Measurements from ENCODE around the gene NDUFV3.
A peak's percentile ranks its signal among the peaks of the same experiment; 100 is the strongest.
"Not testable (repeated sequence)": the region's sequence is repeated elsewhere in the genome, so short reads cannot be mapped to it uniquely, and the experiment has no call there.

The NDUFV3 gene

DNA sequence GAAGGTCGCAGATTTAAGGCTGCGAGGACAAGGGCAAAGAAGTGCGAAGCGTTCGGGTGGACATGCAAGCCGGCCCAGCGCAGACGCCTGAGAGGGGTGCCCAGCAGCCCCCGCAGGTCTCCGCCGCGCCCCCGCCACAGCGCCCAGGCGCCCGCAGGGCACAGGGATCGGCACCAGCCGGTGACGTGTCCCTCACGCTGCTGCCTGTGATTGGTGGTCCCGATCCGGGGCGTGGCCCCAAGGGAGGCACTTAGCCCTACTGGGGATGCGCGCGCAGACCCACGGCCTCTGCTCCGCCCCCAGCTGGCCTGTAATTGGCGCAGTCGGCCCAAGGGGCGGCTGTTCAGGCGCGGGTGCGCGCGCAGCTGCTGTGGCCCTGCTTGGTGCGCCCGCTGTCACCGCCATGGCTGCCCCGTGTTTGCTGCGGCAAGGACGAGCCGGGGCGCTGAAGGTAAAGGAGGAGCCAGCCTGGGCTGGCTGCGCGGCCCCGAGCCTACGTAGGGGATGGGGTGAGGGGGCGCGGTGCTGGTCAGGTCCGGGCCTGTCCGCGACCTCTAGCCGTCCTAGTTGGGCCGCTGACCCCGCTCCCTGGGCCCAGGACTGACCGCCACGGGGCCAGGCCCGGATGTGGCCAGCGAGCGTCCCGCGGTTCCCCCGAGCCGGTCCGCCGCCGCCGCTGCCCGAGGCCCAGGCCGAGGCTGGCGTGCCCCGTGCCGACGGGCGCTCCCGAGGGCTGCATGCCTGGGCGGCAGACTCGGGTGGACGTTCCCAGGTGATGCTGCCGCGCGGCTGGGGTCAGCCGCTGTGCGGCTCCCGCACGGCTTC is at the start of gene NDUFV3:
Gene NDUFV3 (plus strand): TSS at position 379 of the 825 bp plus-strand sequence. CDS start 25 bp downstream, at position 404.
- peak within 1 kb of the TSS; percentile 97 to 98 for H3K9ac ChIP-seq (ENCODE audit: low read depth in 1 of 2, low read length in 2 of 2)
- H3K27me3 ChIP-seq (ENCODE audit: control insufficient read depth in 2 of 2, insufficient read depth in 2 of 2, low read length in 2 of 2), result no peaks in the 10 kb centered on the region
- peak within 1 kb of the TSS; percentile 97 to 98 for H3K27ac ChIP-seq (ENCODE audit: low read depth in 2 of 2, low read length in 2 of 2)
- no peaks in the 10 kb centered on the region for H3K9me3 ChIP-seq (ENCODE audit: control insufficient read depth in 2 of 2, low read length in 2 of 2)
- peak within 1 kb of the TSS; percentile 73 to 93 for H3K4me3 ChIP-seq (ENCODE audit: low read length in 2 of 2)
- H3K36me3 ChIP-seq (ENCODE audit: control insufficient read depth in 2 of 2, insufficient read depth in 2 of 2, low read length in 2 of 2), result peaks cover 8 to 16% of the 10 kb centered on the region in 2 donors
- H3K4me1 ChIP-seq (ENCODE audit: control insufficient read depth in 2 of 2, insufficient read depth in 2 of 2, low read length in 2 of 2), result peaks cover 3 to 5% of the 10 kb centered on the region in 2 donors

DNA sequence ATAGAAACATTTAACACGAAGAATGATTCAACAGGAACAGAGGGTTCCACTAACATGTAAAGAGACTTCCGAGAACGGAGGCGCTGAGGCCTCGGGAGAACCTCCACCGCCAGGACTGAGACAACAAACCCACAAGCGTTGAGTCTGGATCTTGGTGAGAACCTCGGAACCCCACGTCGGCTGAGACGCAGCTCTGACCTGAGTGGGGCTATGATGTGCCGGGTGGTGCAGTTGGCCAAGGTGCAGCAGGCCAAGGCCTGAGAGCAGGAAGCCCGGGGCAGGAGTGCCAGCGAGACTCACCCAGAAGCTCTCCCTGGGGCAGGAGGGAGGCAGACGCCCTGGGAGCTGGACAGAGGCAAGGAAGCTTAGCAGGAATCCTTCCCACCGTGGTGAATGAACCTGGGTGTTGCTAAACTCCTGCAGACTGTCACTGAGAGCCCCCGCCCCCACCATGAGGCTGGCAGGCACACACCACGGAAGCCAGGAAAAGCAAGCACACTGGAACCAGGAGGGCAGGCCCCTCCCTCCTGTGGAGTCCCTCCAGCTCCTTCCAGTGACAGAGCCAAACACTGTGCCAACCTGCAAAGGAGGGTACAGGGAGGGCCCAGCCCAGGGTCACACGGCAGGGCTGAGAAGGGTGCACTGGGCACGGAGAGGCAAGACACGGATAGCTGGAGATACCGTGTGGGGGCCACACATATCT is 48.5 kb upstream of the NDUFV3 start:
- H3K9me3 ChIP-seq (ENCODE audit: control insufficient read depth in 2 of 2, low read length in 2 of 2), result no peaks in the 10 kb centered on the region
- H3K9ac ChIP-seq (ENCODE audit: low read depth in 1 of 2, low read length in 2 of 2), result no peak overlapping the region
- no peaks in the 10 kb centered on the region for H3K4me1 ChIP-seq (ENCODE audit: control insufficient read depth in 2 of 2, insufficient read depth in 2 of 2, low read length in 2 of 2)
- H3K36me3 ChIP-seq (ENCODE audit: control insufficient read depth in 2 of 2, insufficient read depth in 2 of 2, low read length in 2 of 2), result peaks cover 41 to 56% of the 10 kb centered on the region in 2 donors
- H3K4me3 ChIP-seq (ENCODE audit: low read length in 2 of 2), result no peak overlapping the region
- no peaks in the 10 kb centered on the region for H3K27me3 ChIP-seq (ENCODE audit: control insufficient read depth in 2 of 2, insufficient read depth in 2 of 2, low read length in 2 of 2)
- H3K27ac ChIP-seq (ENCODE audit: low read depth in 2 of 2, low read length in 2 of 2), result no peak overlapping the region

DNA sequence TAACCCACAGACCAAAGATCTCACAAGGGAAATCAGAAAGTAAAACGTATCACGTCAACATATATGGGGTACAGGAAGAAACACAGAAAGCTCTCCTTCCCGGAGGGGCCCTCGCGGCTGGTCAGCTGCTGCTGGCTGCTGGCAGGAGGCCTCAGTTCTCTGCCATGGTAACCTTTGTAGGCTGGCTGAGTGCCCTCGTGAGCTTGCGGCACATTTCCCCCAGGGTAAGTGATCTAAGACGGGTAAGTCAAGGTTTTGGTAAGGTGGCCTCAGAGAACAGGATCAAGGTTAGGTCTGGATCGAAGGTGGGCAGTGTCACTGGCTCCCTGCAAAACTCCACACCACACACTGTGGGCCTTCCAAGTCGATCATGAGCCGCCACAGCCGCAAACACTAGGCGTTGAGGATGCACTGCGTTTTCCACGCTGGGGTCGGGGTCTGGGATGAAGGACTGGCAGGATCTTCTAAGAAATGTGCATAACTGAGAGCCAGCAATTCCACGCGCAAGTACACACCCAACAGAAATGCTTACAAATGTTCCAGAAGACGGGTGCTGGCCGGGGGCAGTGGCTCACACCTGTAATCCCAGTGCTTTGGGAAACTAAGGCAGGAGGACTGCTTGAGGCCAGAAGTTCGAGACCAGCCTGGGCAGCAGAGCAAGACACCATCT is 47.7 kb upstream of the NDUFV3 start:
- Histone ChIP-seq H3K4me3 (ENCODE audit: low read length in 2 of 2) (no peak overlapping the region), H3K27ac (ENCODE audit: low read depth in 2 of 2, low read length in 2 of 2) (no peak overlapping the region), H3K9ac (ENCODE audit: low read depth in 1 of 2, low read length in 2 of 2) (no peak overlapping the region), H3K9me3 (ENCODE audit: control insufficient read depth in 2 of 2, low read length in 2 of 2) (no peaks in the 10 kb centered on the region), H3K4me1 (ENCODE audit: control insufficient read depth in 2 of 2, insufficient read depth in 2 of 2, low read length in 2 of 2) (no peaks in the 10 kb centered on the region), H3K36me3 (ENCODE audit: control insufficient read depth in 2 of 2, insufficient read depth in 2 of 2, low read length in 2 of 2) (peaks cover 47 to 60% of the 10 kb centered on the region in 2 donors), H3K27me3 (ENCODE audit: control insufficient read depth in 2 of 2, insufficient read depth in 2 of 2, low read length in 2 of 2) (no peaks in the 10 kb centered on the region)

DNA sequence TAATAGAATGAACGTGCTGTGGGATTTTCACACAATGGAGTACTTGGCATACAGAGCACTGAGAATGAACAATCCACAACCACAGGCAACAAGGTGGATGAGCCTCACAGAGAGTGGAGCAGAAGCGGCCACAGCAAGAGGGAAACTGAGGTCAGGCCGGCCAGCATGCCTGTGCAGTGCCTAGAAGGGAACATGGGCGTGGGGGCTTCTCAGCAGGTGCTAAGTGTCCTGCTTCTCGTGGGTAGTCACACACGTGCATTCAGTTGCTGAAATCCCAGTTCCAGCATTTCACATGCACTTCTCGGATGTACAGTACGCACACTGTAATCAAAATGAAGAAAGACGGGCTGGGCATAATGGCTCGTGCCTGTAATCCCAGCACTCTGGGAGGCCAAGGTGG is 46.9 kb upstream of the NDUFV3 start:
- H3K4me3 ChIP-seq (ENCODE audit: low read length in 2 of 2), result no peak overlapping the region
- H3K27ac ChIP-seq (ENCODE audit: low read depth in 2 of 2, low read length in 2 of 2), result no peak overlapping the region
- no peaks in the 10 kb centered on the region for H3K9me3 ChIP-seq (ENCODE audit: control insufficient read depth in 2 of 2, low read length in 2 of 2)
- no peak overlapping the region for H3K9ac ChIP-seq (ENCODE audit: low read depth in 1 of 2, low read length in 2 of 2)
- no peaks in the 10 kb centered on the region for H3K27me3 ChIP-seq (ENCODE audit: control insufficient read depth in 2 of 2, insufficient read depth in 2 of 2, low read length in 2 of 2)
- peaks cover 46 to 56% of the 10 kb centered on the region in 2 donors for H3K36me3 ChIP-seq (ENCODE audit: control insufficient read depth in 2 of 2, insufficient read depth in 2 of 2, low read length in 2 of 2)
- no peaks in the 10 kb centered on the region for H3K4me1 ChIP-seq (ENCODE audit: control insufficient read depth in 2 of 2, insufficient read depth in 2 of 2, low read length in 2 of 2)

DNA sequence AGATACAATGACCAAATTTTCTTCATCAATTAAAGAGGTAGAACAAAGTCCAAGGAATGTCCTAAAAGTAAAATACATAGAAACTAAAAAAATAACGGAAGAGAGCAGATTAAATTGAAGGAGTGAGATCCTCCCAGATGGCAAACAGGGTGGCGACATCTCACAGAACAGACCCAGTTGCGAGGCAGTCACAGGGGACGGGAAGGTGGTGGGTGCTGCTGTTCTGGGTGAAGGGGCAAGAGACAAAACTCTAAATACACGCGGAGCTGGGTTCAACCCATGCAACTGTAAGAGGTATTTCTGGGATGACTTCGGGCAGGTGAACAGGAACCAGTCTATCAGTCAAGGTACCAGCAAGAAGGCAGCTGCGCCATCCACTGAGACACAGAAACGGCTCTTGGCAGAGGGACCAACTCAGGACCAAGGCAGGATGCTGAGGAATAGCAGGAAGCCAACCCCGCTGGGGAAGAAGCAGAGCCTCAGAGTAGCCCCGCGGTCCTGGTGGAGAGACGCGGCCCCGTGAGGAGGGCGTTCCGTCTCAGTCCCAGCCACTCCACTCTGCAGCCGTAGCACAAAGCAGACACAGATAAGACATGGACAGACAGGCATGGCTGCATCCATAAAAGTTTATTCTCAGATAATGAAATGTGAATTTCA is 45.9 kb upstream of the NDUFV3 start:
- Histone ChIP-seq H3K9ac (ENCODE audit: low read depth in 1 of 2, low read length in 2 of 2) (no peak overlapping the region), H3K36me3 (ENCODE audit: control insufficient read depth in 2 of 2, insufficient read depth in 2 of 2, low read length in 2 of 2) (peaks cover 48 to 61% of the 10 kb centered on the region in 2 donors), H3K4me1 (ENCODE audit: control insufficient read depth in 2 of 2, insufficient read depth in 2 of 2, low read length in 2 of 2) (no peaks in the 10 kb centered on the region), H3K27ac (ENCODE audit: low read depth in 2 of 2, low read length in 2 of 2) (no peak overlapping the region), H3K27me3 (ENCODE audit: control insufficient read depth in 2 of 2, insufficient read depth in 2 of 2, low read length in 2 of 2) (no peaks in the 10 kb centered on the region), H3K9me3 (ENCODE audit: control insufficient read depth in 2 of 2, low read length in 2 of 2) (no peaks in the 10 kb centered on the region), H3K4me3 (ENCODE audit: low read length in 2 of 2) (no peak overlapping the region)

DNA sequence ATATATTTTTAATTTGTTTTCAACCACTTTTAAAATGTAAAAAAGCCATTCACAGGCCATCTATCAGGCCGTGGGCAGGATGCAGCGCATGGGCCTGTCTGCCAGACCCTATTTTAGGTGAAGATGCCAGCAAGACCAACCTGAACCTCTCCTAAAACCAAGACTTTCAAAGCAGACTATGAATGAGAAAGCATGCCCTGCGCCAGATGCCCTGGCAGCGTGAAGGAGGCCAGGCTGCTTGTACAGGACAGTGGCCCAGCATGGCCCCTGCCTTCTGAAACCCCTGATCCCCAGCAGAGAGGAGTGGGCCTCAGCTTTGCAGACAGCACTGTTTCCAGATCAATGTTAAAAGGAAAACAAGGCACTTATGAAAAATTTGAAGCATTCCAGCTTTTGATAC is 45.4 kb upstream of the NDUFV3 start:
- Histone ChIP-seq H3K27ac (ENCODE audit: low read depth in 2 of 2, low read length in 2 of 2) (no peak overlapping the region), H3K9ac (ENCODE audit: low read depth in 1 of 2, low read length in 2 of 2) (no peak overlapping the region), H3K36me3 (ENCODE audit: control insufficient read depth in 2 of 2, insufficient read depth in 2 of 2, low read length in 2 of 2) (peaks cover 44 to 61% of the 10 kb centered on the region in 2 donors), H3K9me3 (ENCODE audit: control insufficient read depth in 2 of 2, low read length in 2 of 2) (no peaks in the 10 kb centered on the region), H3K4me3 (ENCODE audit: low read length in 2 of 2) (no peak overlapping the region), H3K27me3 (ENCODE audit: control insufficient read depth in 2 of 2, insufficient read depth in 2 of 2, low read length in 2 of 2) (no peaks in the 10 kb centered on the region), H3K4me1 (ENCODE audit: control insufficient read depth in 2 of 2, insufficient read depth in 2 of 2, low read length in 2 of 2) (no peaks in the 10 kb centered on the region)

DNA sequence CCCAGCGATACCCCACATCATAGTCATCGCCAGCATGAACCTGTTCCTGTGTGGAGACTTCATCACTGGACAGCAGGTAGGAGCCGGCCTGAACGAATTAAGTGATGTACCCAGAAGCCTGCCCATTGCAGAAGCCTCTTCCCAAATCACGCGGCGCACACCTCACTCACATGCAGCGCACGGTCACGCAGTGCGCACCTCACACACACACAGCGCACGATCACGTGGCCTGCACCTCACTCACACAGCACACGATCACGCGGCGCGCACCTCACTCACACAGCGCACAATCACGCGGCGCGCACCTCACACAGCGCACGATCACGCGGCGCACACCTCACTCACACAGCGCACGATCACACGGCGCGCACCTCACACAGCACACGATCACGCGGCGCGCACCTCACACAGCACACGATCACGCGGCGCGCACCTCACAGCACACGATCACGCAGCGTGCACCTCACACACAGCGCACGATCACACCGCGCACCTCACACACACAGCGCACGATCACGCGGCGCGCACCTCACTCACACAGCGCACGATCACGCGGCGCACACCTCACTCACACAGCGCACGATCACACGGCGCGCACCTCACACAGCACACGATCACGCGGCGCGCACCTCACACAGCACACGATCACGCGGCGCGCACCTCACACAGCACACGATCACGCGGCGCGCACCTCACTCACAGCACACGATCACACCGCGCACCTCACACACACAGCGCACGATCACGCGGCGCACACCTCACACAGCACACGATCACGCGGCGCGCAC is 44.8 kb upstream of the NDUFV3 start:
- not testable (repeated sequence) for H3K27me3 ChIP-seq (ENCODE audit: control insufficient read depth in 2 of 2, insufficient read depth in 2 of 2, low read length in 2 of 2); H3K27ac ChIP-seq (ENCODE audit: low read depth in 2 of 2, low read length in 2 of 2); H3K9ac ChIP-seq (ENCODE audit: low read depth in 1 of 2, low read length in 2 of 2); H3K9me3 ChIP-seq (ENCODE audit: control insufficient read depth in 2 of 2, low read length in 2 of 2); H3K4me1 ChIP-seq (ENCODE audit: control insufficient read depth in 2 of 2, insufficient read depth in 2 of 2, low read length in 2 of 2); H3K4me3 ChIP-seq (ENCODE audit: low read length in 2 of 2)
- peaks cover 46 to 63% of the 10 kb centered on the region in 2 donors for H3K36me3 ChIP-seq (ENCODE audit: control insufficient read depth in 2 of 2, insufficient read depth in 2 of 2, low read length in 2 of 2)

DNA sequence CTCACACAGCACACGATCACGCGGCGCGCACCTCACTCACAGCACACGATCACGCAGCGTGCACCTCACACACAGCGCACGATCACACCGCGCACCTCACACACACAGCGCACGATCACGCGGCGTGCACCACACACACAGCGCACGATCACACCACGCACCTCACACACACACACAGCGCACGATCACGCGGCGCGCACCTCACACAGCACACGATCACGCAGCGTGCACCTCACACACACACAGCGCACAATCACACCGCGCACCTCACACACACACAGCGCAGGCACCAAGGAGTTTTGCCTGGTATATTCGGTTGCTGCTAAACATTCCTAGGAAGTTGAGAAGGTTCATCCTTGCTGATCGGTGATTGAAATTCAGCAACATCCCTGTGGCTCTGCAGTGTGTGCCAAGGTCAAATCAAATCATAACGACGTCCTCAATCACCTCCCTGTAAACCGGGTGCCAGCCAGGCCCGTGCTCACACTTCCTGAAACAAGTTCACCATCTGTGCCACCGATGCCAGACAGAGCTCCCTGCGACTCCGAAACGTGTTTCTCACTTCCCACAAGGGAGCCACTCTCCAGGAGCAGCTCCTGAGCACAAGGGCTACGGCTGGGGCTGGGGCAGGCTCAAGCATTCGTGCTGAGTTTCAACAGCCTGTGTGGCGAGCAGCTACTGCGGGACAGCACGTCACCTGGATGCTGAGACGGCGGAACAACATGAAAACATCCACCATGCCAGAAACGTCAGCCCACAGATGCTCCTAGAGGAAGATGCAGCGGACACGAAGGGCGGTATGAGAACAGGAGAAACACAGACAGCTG is 44.0 kb upstream of the NDUFV3 start:
- no peaks in the 10 kb centered on the region for H3K27me3 ChIP-seq (ENCODE audit: control insufficient read depth in 2 of 2, insufficient read depth in 2 of 2, low read length in 2 of 2)
- peaks cover 54 to 66% of the 10 kb centered on the region in 2 donors for H3K36me3 ChIP-seq (ENCODE audit: control insufficient read depth in 2 of 2, insufficient read depth in 2 of 2, low read length in 2 of 2)
- H3K9me3 ChIP-seq (ENCODE audit: control insufficient read depth in 2 of 2, low read length in 2 of 2), result no peaks in the 10 kb centered on the region
- H3K9ac ChIP-seq (ENCODE audit: low read depth in 1 of 2, low read length in 2 of 2), result no peak overlapping the region
- no peak overlapping the region for H3K27ac ChIP-seq (ENCODE audit: low read depth in 2 of 2, low read length in 2 of 2)
- H3K4me3 ChIP-seq (ENCODE audit: low read length in 2 of 2), result no peak overlapping the region
- H3K4me1 ChIP-seq (ENCODE audit: control insufficient read depth in 2 of 2, insufficient read depth in 2 of 2, low read length in 2 of 2), result no peaks in the 10 kb centered on the region

Measured in mucosa of rectum (tissue), 2 donors.